HCT116 (cell line): ENCODE results near the gene RNF212. TPM values are rescaled to one million over a fixed set of nuclear protein-coding genes. Genes with fewer than 3 reads are reported as not detected.

Experiments used
- ATAC-seq: fragments of 200-7000 bp; cut with Tn5 transposase; 2 replicates; pipeline ENCODE4 v1.9.1; 2020; ENCODE audit warnings: mild to moderate bottlenecking, moderate library complexity
- BruUV-seq: library from RNA; stranded (reverse); fragments of 400-500 nt; replicated peaks from 2 replicates; lab custom pipeline; 2021; lab: Mats Ljungman, UMichigan
- CTCF ChIA-PET: fragments of 300-600 bp; sonication (Branson Sonifier 250); formaldehyde crosslinking; loops from one replicate; lab custom pipeline; 2021; ENCODE audit warnings: antibody characterized with exemption; lab: Charles Lee
- POLR2A ChIA-PET: fragments of 300-600, 350-600 bp; sonication (Branson Sonifier 250); formaldehyde crosslinking; loops from one replicate; lab custom pipeline; 2021; ENCODE audit warnings: antibody characterized with exemption; lab: Charles Lee
- RAD21 ChIA-PET, 2 experiments: fragments of 300-600 bp; sonication (Branson Sonifier 250); formaldehyde crosslinking; loops; one replicate each; lab custom pipeline; 2023; ENCODE audit warnings: low total read pairs in 2 of 2; ENCODE audit not compliant: uncharacterized antibody in 2 of 2, unreplicated experiment in 2 of 2, low non-redundant PET in 1 of 2; lab: Charles Lee
- DNase-seq: peaks from one replicate; pipeline ENCODE4 v3.0.0-alpha.2; 2010; ENCODE audit warnings: low read depth, low spot score
- H2AFZ ChIP-seq: fragments of 200-600 bp; shearing (Covaris generic), sonication (generic); 2 replicates; pipeline ENCODE4 v1.6.1; 2017; ENCODE audit warnings: low read depth, mixed run types, mixed read lengths, antibody characterized with exemption, low read length; ENCODE audit not compliant: poor library complexity, severe bottlenecking
- H3K27ac ChIP-seq: 2 replicates; pipeline ENCODE4 v1.5.1; 2012; ENCODE audit warnings: low read depth, low read length
- H3K27me3 ChIP-seq: fragments of 200-600 bp; sonication (generic); 2 replicates; pipeline ENCODE4 v1.6.1; 2016; ENCODE audit warnings: mixed run types, low read length, mixed read lengths; ENCODE audit not compliant: insufficient read depth
- H3K36me3 ChIP-seq, 2 experiments: fragments of 200-500 bp in 1 of 2; fragments of 200-600 bp in 1 of 2; sonication (Bioruptor generic) in 1 of 2; sonication (generic) in 1 of 2; 2 replicates each; pipeline versions ENCODE4 v1.5.1 to v1.6.1; 2014 to 2016; ENCODE audit warnings: low read length in 2 of 2, inconsistent platforms in 1 of 2, mixed read lengths in 1 of 2, mixed run types in 1 of 2; ENCODE audit not compliant: insufficient read depth in 2 of 2, control insufficient read depth in 1 of 2
- H3K4me1 ChIP-seq, 2 experiments: fragments of 200-600 bp in 1 of 2; sonication (generic) in 1 of 2; 2 replicates each; pipeline versions ENCODE4 v1.5.1 to v1.6.1; 2012 to 2017; ENCODE audit warnings: low read length in 2 of 2, inconsistent platforms in 1 of 2, mild to moderate bottlenecking in 1 of 2, mixed read lengths in 1 of 2, mixed run types in 1 of 2, moderate library complexity in 1 of 2; ENCODE audit not compliant: insufficient read depth in 2 of 2, control insufficient read depth in 1 of 2
- H3K4me2 ChIP-seq: fragments of 200-600 bp; sonication (generic); 2 replicates; pipeline ENCODE4 v1.6.1; 2017; ENCODE audit warnings: mixed run types, low read length, mixed read lengths
- H3K4me3 ChIP-seq, 2 experiments: fragments of 200-600 bp in 1 of 2; sonication (generic) in 1 of 2; replicated peaks in 1 of 2; 2 replicates each; pipeline ENCODE4 v1.5.1; 2011 to 2016; ENCODE audit warnings: low read length in 2 of 2, control low read depth in 1 of 2, low read depth in 1 of 2, mild to moderate bottlenecking in 1 of 2, mixed read lengths in 1 of 2, mixed run types in 1 of 2
- H3K79me2 ChIP-seq: fragments of 200-600 bp; sonication (generic); 2 replicates; pipeline ENCODE4 v1.6.1; 2017; ENCODE audit warnings: mild to moderate bottlenecking, mixed run types, low read length, moderate library complexity, mixed read lengths; ENCODE audit not compliant: insufficient read depth
- H3K9ac ChIP-seq: fragments of 200-600 bp; sonication (generic); 2 replicates; pipeline ENCODE4 v1.6.1; 2016; ENCODE audit warnings: low read length, mixed read lengths
- H3K9me2 ChIP-seq: fragments of 200-600 bp; sonication (generic), shearing (Covaris generic); 2 replicates; pipeline ENCODE4 v1.6.1; 2017; ENCODE audit warnings: mixed run types, mild to moderate bottlenecking, moderate library complexity; ENCODE audit not compliant: insufficient read depth
- H3K9me3 ChIP-seq, 2 experiments: fragments of 200-500 bp in 1 of 2; fragments of 200-600 bp in 1 of 2; sonication (Bioruptor generic) in 1 of 2; sonication (generic) in 1 of 2; 2 replicates each; pipeline ENCODE4 v1.6.1; 2014 to 2017; ENCODE audit warnings: low read length in 2 of 2, mixed read lengths in 2 of 2, inconsistent platforms in 1 of 2, low read depth in 1 of 2, mild to moderate bottlenecking in 1 of 2, mixed run types in 1 of 2, moderate library complexity in 1 of 2; ENCODE audit not compliant: control insufficient read depth in 1 of 2, insufficient read depth in 1 of 2
- H4K20me1 ChIP-seq: fragments of 200-600 bp; sonication (generic), shearing (Covaris generic); 2 replicates; pipeline ENCODE4 v1.6.1; 2017; ENCODE audit warnings: mixed run types, mild to moderate bottlenecking, moderate library complexity; ENCODE audit not compliant: insufficient read depth
- ATF3 ChIP-seq: IDR thresholded peaks from 2 replicates; pipeline ENCODE4 v1.6.1; 2012
- CBX3 ChIP-seq: IDR thresholded peaks from 2 replicates; pipeline ENCODE4 v1.6.1; 2012; ENCODE audit warnings: low read depth
- CEBPB ChIP-seq: IDR thresholded peaks from 2 replicates; pipeline ENCODE4 v1.6.1; 2012; ENCODE audit warnings: low read depth
- CTCF ChIP-seq, 3 experiments: fragments of 200-600 bp in 1 of 3; sonication (generic) in 1 of 3; IDR thresholded peaks in 2 of 3; conservative IDR thresholded peaks in 1 of 3; 2 replicates each; pipeline ENCODE4 v1.5.1; 2012 to 2017; ENCODE audit warnings: low read depth in 2 of 3, low read length in 2 of 3, antibody characterized with exemption in 1 of 3, borderline replicate concordance in 1 of 3, control low read depth in 1 of 3, mild to moderate bottlenecking in 1 of 3, mixed read lengths in 1 of 3, mixed run types in 1 of 3, moderate library complexity in 1 of 3; ENCODE audit not compliant: insufficient read depth in 1 of 3
- EZH2 ChIP-seq: fragments of 200-600 bp; sonication (generic); IDR thresholded peaks from 2 replicates; pipeline ENCODE4 v1.6.1; 2017; ENCODE audit warnings: antibody characterized with exemption, mixed run types
- MAX ChIP-seq: IDR thresholded peaks from 2 replicates; pipeline ENCODE4 v1.6.1; 2012
- POLR2A ChIP-seq: IDR thresholded peaks from 2 replicates; pipeline ENCODE4 v1.7.0; 2011; ENCODE audit warnings: borderline replicate concordance; ENCODE audit not compliant: insufficient read depth, insufficient read length; ENCODE audit errors: extremely low read depth
- POLR2AphosphoS5 ChIP-seq: IDR thresholded peaks from 2 replicates; pipeline ENCODE4 v1.6.1; 2011; ENCODE audit warnings: mild to moderate bottlenecking, low read depth, low read length, moderate library complexity
- RAD21 ChIP-seq: IDR thresholded peaks from 2 replicates; pipeline ENCODE4 v1.6.1; 2012; ENCODE audit warnings: low read depth, mild to moderate bottlenecking
- REST ChIP-seq: IDR thresholded peaks from 2 replicates; pipeline ENCODE4 v1.6.1; 2012; ENCODE audit warnings: low read depth
- SIN3A ChIP-seq: IDR thresholded peaks from 2 replicates; pipeline ENCODE4 v1.6.1; 2012; ENCODE audit warnings: low read depth
- TCF7L2 ChIP-seq: IDR thresholded peaks from 2 replicates; pipeline ENCODE4 v1.7.0; 2011; ENCODE audit warnings: borderline replicate concordance, inconsistent platforms; ENCODE audit not compliant: insufficient read depth, insufficient read length; ENCODE audit errors: extremely low read depth
- YY1 ChIP-seq: IDR thresholded peaks from 2 replicates; pipeline ENCODE4 v1.6.1; 2011; ENCODE audit warnings: low read length, low read depth, moderate library complexity, mild to moderate bottlenecking; ENCODE audit not compliant: insufficient replicate concordance; ENCODE audit errors: extremely low read depth
- ZFX ChIP-seq: fragments of 450-650 bp; IDR thresholded peaks from 2 replicates; pipeline ENCODE4 v1.6.1; 2017
- intact Hi-C: fragments of 100-400 bp; cut with micrococcal nuclease; formaldehyde crosslinking; loops from 2 replicates; pipeline ENCODE4 v1.10.0; 2022
- total RNA-seq: library from RNA; stranded (reverse); gene quantifications from one replicate; pipeline ENCODE4 v1.2.1, GENCODE V29; 2021; ENCODE audit not compliant: unreplicated experiment

The RNF212 gene
- total RNA-seq, 1 experiment from 2014 or later = not detected

- TF ChIP-seq CTCF (IDR thresholded peaks at IDR 0.05 in 2 of 3, conservative IDR thresholded peaks at IDR 0.05 in 1 of 3; ENCODE audit: borderline replicate concordance in 1 of 3, insufficient read depth in 1 of 3, low read depth in 2 of 3, low read length in 2 of 3) (no peak), ZFX (no peak), POLR2A (no peak), CBX3 (no peak), RAD21 (no peak), YY1 (no peak), MAX (no peak), TCF7L2 (no peak), EZH2 (no peak)
Measured at GRCh38 chr4:1111259-1111809, 2.0 kb downstream of the RNF212 start (continued).

- Histone ChIP-seq H3K4me2 (no peak overlapping the region), H3K36me3 (no peaks in the 10 kb centered on the region), H3K4me1 (no peaks in the 10 kb centered on the region), H4K20me1 (no peaks in the 10 kb centered on the region), H3K27me3 (no peaks in the 10 kb centered on the region), H3K9me2 (no peaks in the 10 kb centered on the region), H3K9ac (no peak overlapping the region), H3K9me3 (no peaks in the 10 kb centered on the region), H2AFZ (no peak overlapping the region), H3K4me3 (no peak overlapping the region), H3K27ac (no peak overlapping the region), H3K79me2 (no peaks in the 10 kb centered on the region)
- CTCF ChIA-PET = no interaction called here
- POLR2A ChIA-PET = no interaction called here
- no peak for TF ChIP-seq SIN3A
- TF ChIP-seq CTCF (IDR thresholded peaks at IDR 0.05 in 2 of 3, conservative IDR thresholded peaks at IDR 0.05 in 1 of 3; ENCODE audit: borderline replicate concordance in 1 of 3, insufficient read depth in 1 of 3, low read depth in 2 of 3, low read length in 2 of 3) = no peak
- TF ChIP-seq POLR2AphosphoS5 = no peak
- TF ChIP-seq ATF3 = no peak
- TF ChIP-seq EZH2 = no peak
- TF ChIP-seq RAD21 = no peak
- TF ChIP-seq CBX3 = no peak
- TF ChIP-seq POLR2A = no peak
- TF ChIP-seq CEBPB = no peak
- TF ChIP-seq REST = no peak
- DNase-seq = no peak
- intact Hi-C loops = no loop called here
- RAD21 ChIA-PET = no interaction called here
- BruUV-seq = no TSS peak
- no peak for ATAC-seq
Measured at GRCh38 chr4:1109898-1110506, 3.4 kb downstream of the RNF212 start.
